PC-3 (cell line): Measurements from ENCODE around the gene RPL13. TPM values are rescaled to one million over a fixed set of nuclear protein-coding genes. Genes with fewer than 3 reads are reported as not detected.
A peak's percentile ranks its signal among the peaks of the same experiment; 100 is the strongest.

Source experiments
- ATAC-seq: fragments of 200-7000 bp; cut with Tn5 transposase; 2 replicates; pipeline ENCODE4 v1.9.1; 2020; ENCODE audit warnings: mild to moderate bottlenecking, moderate library complexity
- BruUV-seq: library from RNA; stranded (reverse); fragments of 400-500 nt; replicated peaks from 2 replicates; lab custom pipeline; 2021; lab: Mats Ljungman, UMichigan
- CTCF ChIA-PET: fragments of 300-600 bp; sonication (Branson Sonifier 250); formaldehyde crosslinking; loops from one replicate; lab custom pipeline; 2022; ENCODE audit warnings: antibody characterized with exemption; lab: Charles Lee
- POLR2A ChIA-PET: fragments of 300-600 bp; sonication (Branson Sonifier 250); formaldehyde crosslinking; loops from one replicate; lab custom pipeline; 2022; ENCODE audit warnings: antibody characterized with exemption; ENCODE audit not compliant: unreplicated experiment; lab: Charles Lee
- DNase-seq: peaks from one replicate; pipeline ENCODE4 v3.0.0-alpha.2; 2015
- H2AFZ ChIP-seq: fragments of 300-600 bp; sonication (generic); 2 replicates; pipeline ENCODE4 v1.6.0; 2016; ENCODE audit warnings: antibody characterized with exemption, low read length
- H3F3A ChIP-seq: fragments of 300-600 bp; sonication (generic); one replicate; pipeline ENCODE4 v1.6.0; 2017; ENCODE audit warnings: antibody characterized with exemption, low read length, control low read depth, mild to moderate bottlenecking; ENCODE audit not compliant: unreplicated experiment
- H3K27ac ChIP-seq: fragments of 300-600 bp; sonication (generic); 2 replicates; pipeline ENCODE4 v1.5.1; 2016; ENCODE audit warnings: mild to moderate bottlenecking, low read length
- H3K27me3 ChIP-seq: fragments of 300-600 bp; sonication (generic); 2 replicates; pipeline ENCODE4 v1.6.1; 2016; ENCODE audit warnings: low read length, mixed read lengths
- H3K36me3 ChIP-seq: fragments of 300-600 bp; sonication (generic); 2 replicates; pipeline ENCODE4 v1.6.1; 2016; ENCODE audit warnings: low read depth, mixed run types, low read length, mixed read lengths
- H3K4me1 ChIP-seq: fragments of 300-600 bp; sonication (generic); 2 replicates; pipeline ENCODE4 v1.5.1; 2016; ENCODE audit warnings: low read length; ENCODE audit not compliant: insufficient read depth
- H3K4me2 ChIP-seq: fragments of 300-600 bp; sonication (generic); 2 replicates; pipeline ENCODE4 v1.6.0; 2016; ENCODE audit warnings: low read length
- H3K4me3 ChIP-seq: fragments of 300-600 bp; sonication (generic); 2 replicates; pipeline ENCODE4 v1.5.1; 2016; ENCODE audit warnings: mild to moderate bottlenecking, low read length, mixed read lengths
- H3K79me2 ChIP-seq: fragments of 300-600 bp; sonication (generic); 2 replicates; pipeline ENCODE4 v1.6.1; 2017; ENCODE audit warnings: low read length, mixed read lengths
- H3K9ac ChIP-seq: fragments of 300-600 bp; sonication (generic); 2 replicates; pipeline ENCODE4 v1.6.0; 2016; ENCODE audit warnings: mild to moderate bottlenecking, low read length
- H3K9me2 ChIP-seq: fragments of 300-600 bp; sonication (generic); replicated peaks from 2 replicates; pipeline ENCODE4 v1.6.1; 2016; ENCODE audit warnings: mixed run types, low read length, mixed read lengths
- H3K9me3 ChIP-seq: fragments of 300-600 bp; sonication (generic); 2 replicates; pipeline ENCODE4 v1.6.1; 2016; ENCODE audit warnings: low read length, mixed read lengths
- H4K20me1 ChIP-seq: fragments of 300-600 bp; sonication (generic); 2 replicates; pipeline ENCODE4 v1.6.1; 2016; ENCODE audit warnings: low read length, mixed read lengths
- CTCF ChIP-seq: fragments of 300-600 bp; sonication (generic); conservative IDR thresholded peaks from 2 replicates; pipeline ENCODE4 v1.5.1; 2017; ENCODE audit warnings: antibody characterized with exemption, low read depth, mild to moderate bottlenecking, low read length
- EZH2 ChIP-seq: fragments of 300-600 bp; sonication (generic); IDR thresholded peaks from one replicate; pipeline ENCODE4 v1.6.1; 2017; ENCODE audit warnings: antibody characterized with exemption, mild to moderate bottlenecking, low read length; ENCODE audit not compliant: unreplicated experiment
- EZH2phosphoT487 ChIP-seq: fragments of 300-600 bp; sonication (generic); IDR thresholded peaks from 2 replicates; pipeline ENCODE4 v1.6.1; 2018; ENCODE audit warnings: mild to moderate bottlenecking, antibody characterized with exemption, low read length, borderline replicate concordance
- intact Hi-C: fragments of 100-400 bp; cut with micrococcal nuclease; formaldehyde crosslinking; loops from 2 replicates; pipeline ENCODE4 v1.9.0; 2023
- total RNA-seq: library from RNA; depleted of rRNA; stranded (reverse); fragments of >200 nt; gene quantifications from 2 replicates; pipeline ENCODE4 v1.2.3, GENCODE V29; 2014

Gene RPL13
- total RNA-seq, 1 experiment from 2014 or later = 3,236 TPM

- H4K20me1 ChIP-seq = no peaks in the 10 kb centered on the region
- peaks cover 6% of the 10 kb centered on the region; the same call in 1 of the 2 replicates for H3K4me1 ChIP-seq
- H3K4me2 ChIP-seq = peak within 1 kb of the TSS; percentile 92
- intact Hi-C loops = no loop called here
- no peaks in the 10 kb centered on the region for H3K9me3 ChIP-seq
- no peaks in the 10 kb centered on the region for H3K27me3 ChIP-seq
- no TSS peak for BruUV-seq
- CTCF ChIA-PET = no interaction called here
- peak within 1 kb of the TSS; percentile 72 for H3K4me3 ChIP-seq
- H3K27ac ChIP-seq = no peak within 1 kb of the TSS
- POLR2A ChIA-PET = interaction anchor here (0.6 to 0.7 kb wide), 2 partner anchors 66 to 111 kb away, joined by 3 to 7 read pairs; partner anchors contain the start of gene CDK10
- ATAC-seq (peak; percentile 52), DNase-seq (no peak)
- peaks cover 17% of the 10 kb centered on the region for H3K79me2 ChIP-seq
- peak within 1 kb of the TSS; percentile 84 for H2AFZ ChIP-seq
- no peaks in the 10 kb centered on the region for H3F3A ChIP-seq
- H3K9ac ChIP-seq = peak within 1 kb of the TSS; percentile 76
- peaks cover 3% of the 10 kb centered on the region; the same call in 1 of the 2 replicates for H3K36me3 ChIP-seq
- no peaks in the 10 kb centered on the region for H3K9me2 ChIP-seq
- TF ChIP-seq EZH2phosphoT487 (no peak), CTCF (no peak), EZH2 (no peak)
Observed at GRCh38 chr16:89575247-89576152, 15.0 kb downstream of the RPL13 start, which contains the start of gene CPNE7. CPNE7 (plus strand) TSS chr16:89575758; CDS start chr16:89575898, 140 bp downstream.

- ATAC-seq = no peak
Observed at GRCh38 chr16:89576153-89577054, 15.9 kb downstream of the RPL13 start.

More at GRCh38 chr16:89576153-89577054, 15.9 kb downstream of the RPL13 start:
- no TSS peak for BruUV-seq
- H3K4me3 ChIP-seq = peak overlapping the region; percentile 72
- no peak overlapping the region for H3K27ac ChIP-seq
- TF ChIP-seq EZH2 (no peak), EZH2phosphoT487 (no peak), CTCF (no peak)
- peak overlapping the region; percentile 82 for H3K4me2 ChIP-seq
- peaks cover 17% of the 10 kb centered on the region for H3K79me2 ChIP-seq
- intact Hi-C loops = no loop called here
- H3K27me3 ChIP-seq = no peaks in the 10 kb centered on the region
- H3K9me2 ChIP-seq = no peaks in the 10 kb centered on the region
- no peaks in the 10 kb centered on the region for H3K9me3 ChIP-seq
- H3K36me3 ChIP-seq = peaks cover 6% of the 10 kb centered on the region
- peak overlapping the region; percentile 76 for H3K9ac ChIP-seq
- peaks cover 11% of the 10 kb centered on the region for H3K4me1 ChIP-seq
- 0 out of 2 replicates have a peak overlapping the region, but pooled peaks have one; percentile 34 for H2AFZ ChIP-seq
- DNase-seq = no peak
- CTCF ChIA-PET = no interaction called here
- POLR2A ChIA-PET = interaction anchor here (0.6 kb wide), 1 partner anchor 110 kb away, joined by 3 read pairs; the partner anchor contains the start of gene CDK10
- no peaks in the 10 kb centered on the region for H4K20me1 ChIP-seq
- H3F3A ChIP-seq = peaks cover 6% of the 10 kb centered on the region
